ENCODE measurements around the gene EEF1AKMT4.
"Not testable (repeated sequence)": the region's sequence is repeated elsewhere in the genome, so short reads cannot be mapped to it uniquely, and the experiment has no call there.

The EEF1AKMT4 gene

DNA sequence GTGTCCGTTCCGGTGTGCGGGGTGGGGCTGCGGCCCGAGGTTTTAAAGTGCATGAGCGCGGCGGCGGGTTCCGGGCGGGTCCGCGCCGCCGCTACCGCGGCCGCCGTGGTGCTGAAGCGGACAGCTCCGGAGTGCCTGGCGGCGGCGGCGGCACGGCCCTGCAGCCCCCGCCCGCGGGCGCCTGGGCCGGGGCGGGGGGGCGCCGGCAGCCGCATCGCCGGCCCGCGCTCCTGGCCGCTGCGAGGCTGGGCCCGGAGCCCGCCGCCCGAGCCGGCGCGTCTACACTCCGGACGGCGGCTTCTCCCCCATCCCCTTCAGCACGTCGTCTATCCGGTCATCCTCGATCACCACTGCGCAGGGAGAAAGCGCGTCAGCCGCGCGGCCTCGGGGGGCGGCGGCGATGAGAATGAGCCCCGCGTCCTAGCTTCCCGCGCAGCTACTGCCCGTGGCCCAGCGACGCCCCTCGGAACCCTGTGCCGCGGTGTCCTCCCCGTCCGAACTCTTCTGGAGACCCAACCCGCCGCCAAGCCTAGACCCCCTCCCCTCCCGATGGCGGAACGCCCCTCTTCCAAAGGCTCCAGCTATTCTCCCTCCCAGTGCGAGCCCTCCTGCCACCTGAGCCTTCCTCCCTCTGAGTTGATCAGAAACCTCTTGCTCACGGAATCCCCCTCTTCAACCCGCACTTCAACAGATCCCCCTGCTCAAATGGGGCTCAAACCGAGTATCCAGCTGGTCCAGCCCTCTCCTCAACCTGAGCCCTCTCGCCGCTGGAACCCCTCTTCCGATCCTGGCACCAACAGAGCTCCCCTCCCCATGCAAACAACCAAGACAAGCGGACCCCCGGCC lies 10.6 kb downstream of the EEF1AKMT4 start:
- DNase-seq (ENCODE audit: low read depth in 2 of 3, low spot score in 2 of 3): no peak

DNA sequence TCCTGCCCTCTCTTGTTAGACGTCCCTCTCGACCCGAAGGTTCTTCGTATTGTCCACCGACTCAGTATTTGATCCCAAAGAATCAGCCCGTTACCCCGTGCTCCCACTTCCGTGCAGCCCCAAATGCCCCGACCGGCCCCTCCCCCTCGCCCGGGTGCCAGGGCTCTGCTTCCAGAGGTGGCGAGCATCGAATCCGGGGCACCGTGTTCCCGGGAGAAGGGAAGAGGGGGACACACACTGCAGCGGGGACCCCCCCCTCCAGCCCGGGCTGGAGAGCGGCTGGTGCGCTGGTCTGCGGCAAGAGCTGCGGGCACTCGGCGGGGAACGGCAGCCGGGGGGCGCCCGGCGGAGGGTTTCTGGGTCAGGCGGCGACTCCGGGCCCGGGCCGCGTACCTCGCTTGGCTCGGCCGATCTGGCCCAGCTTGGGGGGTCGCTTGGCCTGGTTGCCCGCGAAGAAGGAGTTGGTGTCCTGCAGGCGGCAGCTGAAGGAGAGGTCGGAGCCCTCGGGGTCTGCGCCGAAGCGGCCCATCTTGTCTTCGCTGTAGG lies 11.3 kb downstream of the EEF1AKMT4 start:
- DNase-seq (ENCODE audit: low read depth in 2 of 3, low spot score in 2 of 3): no peak

DNA sequence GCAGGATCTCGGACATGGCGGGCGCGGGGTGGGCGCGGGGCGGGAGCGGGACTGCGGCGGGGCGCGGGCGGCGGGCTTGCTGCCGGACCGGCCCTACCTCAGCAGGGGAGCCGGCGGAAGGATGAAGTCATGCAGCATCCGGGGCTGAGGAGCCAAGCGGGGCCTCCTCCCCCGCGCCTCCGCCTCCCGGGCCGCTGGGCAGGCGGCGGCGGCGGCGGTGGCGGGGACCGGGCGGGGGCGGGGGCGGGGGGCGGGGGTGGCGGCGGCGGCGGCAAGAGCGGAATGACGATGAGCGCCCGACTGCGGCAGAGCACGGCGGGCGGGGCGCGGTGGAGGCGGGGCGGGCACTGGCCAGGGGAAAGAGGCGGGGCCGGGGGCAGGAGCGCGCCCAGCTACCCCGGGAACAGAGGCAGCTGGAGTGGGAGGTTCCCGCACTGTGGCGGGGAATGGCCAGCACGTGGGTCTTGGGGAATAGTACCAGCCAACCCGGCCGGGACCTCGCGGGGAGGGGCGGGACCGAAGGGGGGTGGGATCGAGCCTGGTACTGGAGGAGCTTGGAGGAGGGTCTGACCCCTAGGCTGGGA lies 11.9 kb downstream of the EEF1AKMT4 start, which contains the start of gene CAMK2N2:
Gene CAMK2N2, minus strand, starts transcription at position 284 of the 584 bp plus-strand sequence. Its CDS starts 268 bp downstream, at position 16.
- DNase-seq (ENCODE audit: low read depth in 2 of 3, low spot score in 2 of 3): no peak

DNA sequence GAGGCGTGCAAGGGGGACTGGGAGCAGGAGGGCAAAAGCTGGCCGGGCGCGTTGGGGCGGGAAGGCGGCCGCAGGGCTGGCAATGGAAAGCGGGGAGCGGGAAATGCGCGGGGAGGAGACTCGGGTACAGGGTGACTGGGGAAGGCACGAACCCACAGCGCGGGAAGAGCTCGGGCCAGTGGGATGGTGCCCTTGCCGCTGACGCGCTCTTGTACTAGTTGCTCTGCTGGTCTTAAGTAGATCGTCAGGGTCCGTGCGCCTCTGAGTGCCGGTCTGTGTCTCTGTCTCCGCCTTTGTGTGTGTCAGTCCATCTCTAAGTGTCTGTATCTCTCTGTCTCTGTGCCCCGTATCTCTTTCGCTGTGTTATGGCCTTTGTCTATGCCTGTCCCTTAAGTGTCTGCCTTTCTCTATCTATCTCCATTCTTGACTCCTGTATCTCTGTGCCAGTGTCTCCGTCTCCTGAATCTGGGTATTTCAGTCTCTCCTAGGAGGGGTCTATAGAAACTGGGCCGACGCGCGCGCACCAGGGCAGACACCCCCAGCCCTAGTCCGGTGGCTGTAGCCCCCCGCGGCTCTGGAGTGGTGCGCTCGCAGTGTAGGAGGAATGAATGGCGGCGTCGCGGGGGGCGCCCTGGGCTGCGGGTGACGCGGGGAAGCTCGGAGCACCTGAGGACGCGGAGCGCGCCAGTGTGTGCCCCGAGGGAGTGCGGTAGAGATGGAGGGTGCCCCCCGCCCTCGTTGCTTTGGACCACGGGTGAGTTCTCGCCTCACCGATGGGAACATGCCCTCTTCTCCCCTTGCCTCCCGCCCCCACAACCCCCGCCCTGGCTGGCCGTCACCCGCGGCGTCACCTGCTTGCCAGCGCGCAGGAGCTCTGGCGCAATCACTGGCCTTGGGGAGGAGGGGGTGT lies 12.6 kb downstream of the EEF1AKMT4 start:
- no peak for DNase-seq (ENCODE audit: low read depth in 2 of 3, low spot score in 2 of 3)

- DNase-seq (ENCODE audit: low read depth in 2 of 3, low spot score in 2 of 3): no peak
These were observed 13.3 kb downstream of the EEF1AKMT4 start for GRCh38 chr3:184262764-184263179.

DNA sequence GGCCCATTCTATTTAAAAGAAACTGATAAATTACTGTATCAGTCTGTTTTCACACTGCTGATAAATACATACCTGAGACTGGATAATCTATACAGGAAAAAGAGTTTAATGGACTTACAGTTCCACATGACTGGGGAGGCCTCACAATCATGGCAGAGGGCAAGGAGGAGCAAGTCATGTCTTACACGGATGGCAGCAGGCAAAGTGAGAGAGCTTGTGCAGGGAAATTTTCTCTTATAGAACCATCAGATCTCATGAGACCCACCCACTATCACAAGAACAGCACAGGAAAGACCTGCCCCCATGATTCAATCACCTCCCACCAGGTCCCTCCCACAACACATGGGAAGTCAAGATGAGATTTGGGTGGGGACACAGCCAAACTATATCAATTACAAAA lies 17.8 kb downstream of the EEF1AKMT4 start:
- not testable (repeated sequence) for DNase-seq (ENCODE audit: low read depth in 2 of 3, low spot score in 2 of 3)

- DNase-seq (ENCODE audit: low read depth in 2 of 3, low spot score in 2 of 3): no peak
These were observed 22.8 kb downstream of the EEF1AKMT4 start for GRCh38 chr3:184272269-184272668.

GRCh38 chr3:184275381-184275701 lies 25.9 kb downstream of the EEF1AKMT4 start:
- DNase-seq (ENCODE audit: low read depth in 2 of 3, low spot score in 2 of 3): no peak

DNA sequence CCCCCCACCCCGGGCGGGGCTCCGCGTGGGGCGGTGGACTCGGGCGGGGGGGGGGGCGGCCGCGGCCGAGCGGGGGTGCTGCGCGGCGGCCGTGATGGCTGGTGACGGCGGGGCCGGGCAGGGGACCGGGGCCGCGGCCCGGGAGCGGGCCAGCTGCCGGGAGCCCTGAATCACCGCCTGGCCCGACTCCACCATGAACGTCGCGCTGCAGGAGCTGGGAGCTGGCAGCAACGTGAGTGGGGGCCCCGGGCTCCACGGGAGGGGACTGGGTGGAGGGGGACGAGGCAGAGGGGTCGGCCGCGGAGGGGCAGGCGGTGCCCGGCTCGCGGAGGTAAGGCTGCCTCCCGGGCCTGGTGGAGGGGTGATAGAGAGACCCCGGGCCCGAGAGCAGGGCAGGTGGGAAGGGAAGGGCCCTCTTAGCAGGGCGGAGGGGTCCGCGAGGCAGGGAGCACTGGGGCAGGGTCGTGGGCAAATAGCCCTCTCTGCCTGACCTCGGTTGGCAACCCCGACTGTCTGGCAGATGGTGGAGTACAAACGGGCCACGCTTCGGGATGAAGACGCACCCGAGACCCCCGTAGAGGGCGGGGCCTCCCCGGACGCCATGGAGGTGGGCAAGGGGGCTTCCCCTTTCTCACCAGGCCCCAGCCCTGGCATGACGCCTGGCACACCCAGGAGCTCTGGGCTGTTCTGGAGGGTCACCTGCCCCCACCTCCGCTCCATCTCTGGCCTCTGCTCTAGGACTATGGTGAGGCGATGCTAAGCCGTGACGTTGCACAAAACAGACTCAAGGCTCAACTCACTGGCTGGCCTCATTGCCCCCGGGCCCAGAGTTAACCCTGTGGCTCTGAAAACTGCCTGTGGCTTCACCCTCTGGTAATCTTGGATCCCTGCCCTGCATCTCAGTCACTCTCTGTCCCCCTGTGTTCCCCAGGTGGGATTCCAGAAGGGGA lies 26.8 kb downstream of the EEF1AKMT4 start, which contains the start of gene ECE2:
Gene ECE2, plus strand, starts transcription at position 62 of the 950 bp plus-strand sequence. Its CDS starts 132 bp downstream, at position 194.
- no peak for DNase-seq (ENCODE audit: low read depth in 2 of 3, low spot score in 2 of 3)

GRCh38 chr3:184277366-184277765 lies 27.9 kb downstream of the EEF1AKMT4 start:
- no peak for DNase-seq (ENCODE audit: low read depth in 2 of 3, low spot score in 2 of 3)

DNA sequence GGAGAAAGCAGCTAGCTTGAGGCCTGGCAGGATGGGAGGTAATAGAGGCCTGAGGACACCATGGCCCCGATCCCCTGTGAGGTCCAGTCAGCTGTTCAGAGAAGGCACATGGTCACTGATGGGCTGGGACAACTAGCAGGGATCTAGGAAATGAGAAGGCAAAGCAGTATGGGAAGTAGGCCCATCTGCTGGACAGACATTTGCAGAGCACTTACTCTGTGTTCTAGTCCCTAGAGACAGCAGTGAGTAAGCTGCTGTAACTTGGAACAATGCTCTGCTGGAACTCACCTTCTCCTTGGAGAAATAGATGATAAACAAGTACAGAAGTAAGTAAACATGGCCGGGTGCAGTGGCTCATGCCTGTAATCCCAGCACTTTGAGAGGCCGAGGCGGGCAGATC lies 33.5 kb downstream of the EEF1AKMT4 start:
- DNase-seq (ENCODE audit: low read depth in 2 of 3, low spot score in 2 of 3): no peak

DNA sequence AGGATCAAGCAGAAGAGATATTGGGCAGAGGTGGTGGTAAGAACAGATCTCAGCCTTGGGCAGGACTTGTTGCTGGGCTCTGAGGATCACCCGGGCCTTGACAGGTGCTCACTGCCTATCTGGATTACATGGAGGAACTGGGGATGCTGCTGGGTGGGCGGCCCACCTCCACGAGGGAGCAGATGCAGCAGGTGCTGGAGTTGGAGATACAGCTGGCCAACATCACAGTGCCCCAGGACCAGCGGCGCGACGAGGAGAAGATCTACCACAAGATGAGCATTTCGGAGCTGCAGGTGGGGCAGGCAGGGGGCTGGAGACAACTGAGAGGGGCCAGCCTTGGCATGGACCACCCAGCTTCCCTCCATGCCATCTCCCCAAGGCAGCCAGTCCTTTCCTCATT lies 34.2 kb downstream of the EEF1AKMT4 start:
- no peak for DNase-seq (ENCODE audit: low read depth in 2 of 3, low spot score in 2 of 3)

DNA sequence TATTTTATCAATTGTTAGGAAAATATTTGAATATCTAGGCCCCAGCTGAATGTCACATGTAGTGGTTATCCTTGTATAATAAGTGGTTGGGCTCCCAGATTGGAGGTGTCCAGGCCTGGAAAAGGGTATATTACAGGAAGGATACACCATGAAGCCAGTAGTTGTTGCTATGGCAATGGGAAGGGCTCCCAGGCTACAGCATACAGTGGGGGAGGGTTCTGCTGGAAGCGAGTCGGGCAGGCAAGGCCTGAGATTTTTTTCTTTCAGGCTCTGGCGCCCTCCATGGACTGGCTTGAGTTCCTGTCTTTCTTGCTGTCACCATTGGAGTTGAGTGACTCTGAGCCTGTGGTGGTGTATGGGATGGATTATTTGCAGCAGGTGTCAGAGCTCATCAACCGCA lies 35.2 kb downstream of the EEF1AKMT4 start:
- DNase-seq (ENCODE audit: low read depth in 2 of 3, low spot score in 2 of 3): no peak

GRCh38 chr3:184289426-184289938 lies 40.0 kb downstream of the EEF1AKMT4 start:
- DNase-seq (ENCODE audit: low read depth in 2 of 3, low spot score in 2 of 3): peak; percentile 31 to 50 (median 49)

GRCh38 chr3:184290331-184290730 lies 40.9 kb downstream of the EEF1AKMT4 start:
- DNase-seq (ENCODE audit: low read depth in 2 of 3, low spot score in 2 of 3): no peak

- DNase-seq (ENCODE audit: low read depth in 2 of 3, low spot score in 2 of 3): no peak
These were observed 41.7 kb downstream of the EEF1AKMT4 start for GRCh38 chr3:184291044-184291737.

DNA sequence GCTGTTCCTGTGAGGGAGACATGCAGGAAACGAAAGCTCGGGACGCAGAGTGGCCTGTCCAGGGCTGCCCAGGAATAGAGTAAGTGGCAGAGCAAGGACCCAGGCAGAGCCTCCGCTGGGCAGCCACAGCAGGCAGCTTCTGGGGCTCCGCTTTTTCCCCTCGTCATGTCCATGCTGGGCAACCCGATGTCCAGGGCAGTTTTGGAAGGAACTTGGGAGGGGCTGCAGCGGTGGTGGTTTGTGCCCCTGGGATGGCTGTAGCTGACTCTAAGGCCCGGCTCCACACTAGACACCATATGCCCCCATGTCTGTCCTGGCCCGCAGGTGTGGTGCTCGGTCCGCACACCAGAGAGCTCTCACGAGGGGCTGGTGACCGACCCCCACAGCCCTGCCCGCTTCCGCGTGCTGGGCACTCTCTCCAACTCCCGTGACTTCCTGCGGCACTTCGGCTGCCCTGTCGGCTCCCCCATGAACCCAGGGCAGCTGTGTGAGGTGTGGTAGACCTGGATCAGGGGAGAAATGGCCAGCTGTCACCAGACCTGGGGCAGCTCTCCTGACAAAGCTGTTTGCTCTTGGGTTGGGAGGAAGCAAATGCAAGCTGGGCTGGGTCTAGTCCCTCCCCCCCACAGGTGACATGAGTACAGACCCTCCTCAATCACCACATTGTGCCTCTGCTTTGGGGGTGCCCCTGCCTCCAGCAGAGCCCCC lies 42.4 kb downstream of the EEF1AKMT4 start:
- DNase-seq (ENCODE audit: low read depth in 2 of 3, low spot score in 2 of 3): no peak

DNA sequence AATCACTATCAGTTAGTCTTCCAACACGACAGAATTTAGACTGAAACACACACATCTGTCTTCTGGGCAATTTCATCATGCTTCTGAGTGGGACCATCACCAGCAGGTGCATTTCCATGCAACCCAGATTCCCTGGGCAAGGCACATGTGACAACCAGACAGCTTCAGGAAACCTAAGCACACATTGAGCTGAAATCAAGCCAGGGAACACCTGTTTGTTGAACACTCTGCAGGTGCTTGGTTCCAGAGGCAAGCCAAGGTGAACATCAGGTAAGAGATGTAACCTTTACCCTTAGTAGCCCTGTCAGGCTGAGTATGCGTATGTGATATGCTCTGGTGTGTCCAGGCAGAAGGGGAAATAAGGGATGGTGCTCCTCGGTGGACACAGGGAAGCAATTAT lies 46.3 kb downstream of the EEF1AKMT4 start:
- DNase-seq (ENCODE audit: low read depth in 2 of 3, low spot score in 2 of 3): no peak

DNA sequence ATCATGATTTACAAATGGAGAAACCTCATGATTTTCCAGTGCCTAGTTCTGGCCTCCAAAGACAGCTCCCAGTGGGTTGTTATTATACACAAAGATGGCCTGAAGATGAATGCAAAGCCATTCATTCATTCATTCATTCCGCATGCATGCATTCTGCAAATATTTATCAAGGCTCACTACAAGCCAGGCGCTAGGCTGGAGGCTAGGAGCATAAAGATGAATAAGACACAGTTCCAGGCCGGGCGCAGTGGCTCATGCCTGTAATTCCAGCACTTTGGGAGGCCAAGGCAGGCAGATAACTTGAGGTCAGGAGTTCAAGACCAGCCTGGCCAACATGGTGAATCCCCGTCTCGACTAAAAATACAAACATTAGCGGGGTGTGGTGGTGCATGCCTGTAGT lies 47.1 kb downstream of the EEF1AKMT4 start:
- DNase-seq (ENCODE audit: low read depth in 2 of 3, low spot score in 2 of 3): no peak

All from activated CD8-positive, alpha-beta memory T cell treated with anti-CD3 and anti-CD28 coated beads for 48 hours (primary cell).